DOHH2 (cell line): Measurements from ENCODE around the gene TCF19.

Experiments used
- H3F3A ChIP-seq: fragments of 200-600 bp; sonication (generic), shearing (Covaris generic); 2 replicates; pipeline ENCODE4 v1.6.0; 2016; ENCODE audit warnings: antibody characterized with exemption, mild to moderate bottlenecking; ENCODE audit not compliant: control insufficient read depth, insufficient read depth
- H3K27ac ChIP-seq: fragments of 200-600 bp; sonication (generic); 2 replicates; pipeline ENCODE4 v1.5.1; 2014; ENCODE audit warnings: low read depth, mild to moderate bottlenecking, low read length, moderate library complexity
- H3K27me3 ChIP-seq: fragments of 200-600 bp; sonication (generic); 2 replicates; pipeline ENCODE4 v1.6.1; 2014; ENCODE audit warnings: mild to moderate bottlenecking, low read length, mixed read lengths; ENCODE audit not compliant: control insufficient read depth
- H3K36me3 ChIP-seq: fragments of 200-600 bp; sonication (generic); 2 replicates; pipeline ENCODE4 v1.6.1; 2014; ENCODE audit warnings: mild to moderate bottlenecking, low read length, moderate library complexity, mixed read lengths; ENCODE audit not compliant: control insufficient read depth
- H3K4me1 ChIP-seq: fragments of 200-600 bp; sonication (generic); 2 replicates; pipeline ENCODE4 v1.6.1; 2014; ENCODE audit warnings: mild to moderate bottlenecking, low read length, mixed read lengths; ENCODE audit not compliant: control insufficient read depth
- H3K4me2 ChIP-seq: fragments of 200-600 bp; sonication (generic); 2 replicates; pipeline ENCODE4 v1.6.0; 2014; ENCODE audit warnings: mild to moderate bottlenecking, low read length, moderate library complexity
- H3K4me3 ChIP-seq: fragments of 200-600 bp; sonication (generic); 2 replicates; pipeline ENCODE4 v1.5.1; 2014; ENCODE audit warnings: mild to moderate bottlenecking, low read length, mixed read lengths
- H3K79me2 ChIP-seq: fragments of 200-600 bp; sonication (generic); 2 replicates; pipeline ENCODE4 v1.6.1; 2014; ENCODE audit warnings: mild to moderate bottlenecking, low read length, mixed read lengths; ENCODE audit not compliant: control insufficient read depth
- H3K9me2 ChIP-seq: fragments of 200-600 bp; sonication (generic); replicated peaks from 2 replicates; pipeline ENCODE4 v1.6.1; 2014; ENCODE audit warnings: mild to moderate bottlenecking, low read length, mixed read lengths; ENCODE audit not compliant: control insufficient read depth
- H3K9me3 ChIP-seq: fragments of 200-600 bp; sonication (generic); 2 replicates; pipeline ENCODE4 v1.6.1; 2014; ENCODE audit warnings: antibody characterized with exemption, low read length, mixed read lengths; ENCODE audit not compliant: control insufficient read depth, insufficient read depth
- H4K20me1 ChIP-seq: fragments of 200-600 bp; sonication (generic); 2 replicates; pipeline ENCODE4 v1.6.0; 2014; ENCODE audit warnings: low read depth, mild to moderate bottlenecking, antibody characterized with exemption, low read length, moderate library complexity; ENCODE audit not compliant: control insufficient read depth, insufficient read depth
- CTCF ChIP-seq: fragments of 200-600 bp; sonication (generic); IDR thresholded peaks from one replicate; pipeline ENCODE4 v1.5.1; 2014; ENCODE audit warnings: antibody characterized with exemption, mild to moderate bottlenecking, low read depth, low read length; ENCODE audit not compliant: poor library complexity, severe bottlenecking
- EZH2phosphoT487 ChIP-seq: fragments of 200-600 bp; sonication (generic); IDR thresholded peaks from 2 replicates; pipeline ENCODE4 v1.6.1; 2017; ENCODE audit warnings: borderline replicate concordance, mild to moderate bottlenecking, antibody characterized with exemption, low read length, moderate library complexity, mixed read lengths

TCF19 gene

GRCh38 chr6:31144296-31144969 is 14.0 kb upstream of the TCF19 start:
- peaks cover 12% of the 10 kb centered on the region for H3K36me3 ChIP-seq
- no peak overlapping the region for H3K4me3 ChIP-seq
- H3K27ac ChIP-seq, result no peak overlapping the region

GRCh38 chr6:31144970-31145340 is 13.4 kb upstream of the TCF19 start:
- H3K27ac ChIP-seq, result no peak overlapping the region
- no peaks in the 10 kb centered on the region for H3K4me1 ChIP-seq
- no peak overlapping the region for H3K4me3 ChIP-seq
- H3K9me3 ChIP-seq, result no peaks in the 10 kb centered on the region
- peaks cover 15% of the 10 kb centered on the region for H3K36me3 ChIP-seq
- no peaks in the 10 kb centered on the region for H3K9me2 ChIP-seq
- no peaks in the 10 kb centered on the region for H3K27me3 ChIP-seq
- no peaks in the 10 kb centered on the region for H3K79me2 ChIP-seq
- TF ChIP-seq EZH2phosphoT487 (no peak), CTCF (no peak)
- H3F3A ChIP-seq, result no peaks in the 10 kb centered on the region
- H4K20me1 ChIP-seq, result no peaks in the 10 kb centered on the region
- no peak overlapping the region for H3K4me2 ChIP-seq

More at GRCh38 chr6:31144296-31144969, 14.0 kb upstream of the TCF19 start:
- Histone ChIP-seq H3K27me3 (no peaks in the 10 kb centered on the region), H3K79me2 (no peaks in the 10 kb centered on the region), H3K9me2 (no peaks in the 10 kb centered on the region), H3K4me2 (no peak overlapping the region), H3F3A (no peaks in the 10 kb centered on the region), H3K4me1 (no peaks in the 10 kb centered on the region), H3K9me3 (no peaks in the 10 kb centered on the region), H4K20me1 (no peaks in the 10 kb centered on the region)
- TF ChIP-seq EZH2phosphoT487 (no peak), CTCF (no peak)

- no peak for TF ChIP-seq EZH2phosphoT487
- TF ChIP-seq CTCF, result no peak
- Histone ChIP-seq H3K27me3 (no peaks in the 10 kb centered on the region), H3K36me3 (peaks cover 17% of the 10 kb centered on the region), H3K27ac (no peak overlapping the region), H3K9me3 (no peaks in the 10 kb centered on the region), H4K20me1 (no peaks in the 10 kb centered on the region), H3K79me2 (no peaks in the 10 kb centered on the region), H3K4me2 (no peak overlapping the region), H3K4me3 (no peak overlapping the region), H3F3A (no peaks in the 10 kb centered on the region), H3K9me2 (no peaks in the 10 kb centered on the region), H3K4me1 (no peaks in the 10 kb centered on the region)
Observed at GRCh38 chr6:31145386-31145785, 13.0 kb upstream of the TCF19 start.
